Breast epithelium (tissue), 3 donors: ENCODE data around the gene HTR4.

Source experiments
- POLR2A ChIP-seq: fragments of 450-650 bp; IDR thresholded peaks from one replicate; pipeline ENCODE4 v1.6.1; 2016; ENCODE audit warnings: antibody characterized with exemption, mild to moderate bottlenecking, moderate library complexity
- POLR2AphosphoS5 ChIP-seq, 3 donors: sonication (generic); formaldehyde crosslinking; IDR thresholded peaks; one replicate each; pipeline ENCODE4 v1.6.1; 2017; ENCODE audit warnings: antibody characterized with exemption in 3 of 3
- TF ChIP-seq, protein P1 (sequence below), 3 donors: fragments of 450-650 bp; IDR thresholded peaks; one replicate each; pipeline ENCODE4 v1.5.1; 2016 to 2017; ENCODE audit warnings: antibody characterized with exemption in 3 of 3, mild to moderate bottlenecking in 3 of 3, moderate library complexity in 3 of 3

DNA sequence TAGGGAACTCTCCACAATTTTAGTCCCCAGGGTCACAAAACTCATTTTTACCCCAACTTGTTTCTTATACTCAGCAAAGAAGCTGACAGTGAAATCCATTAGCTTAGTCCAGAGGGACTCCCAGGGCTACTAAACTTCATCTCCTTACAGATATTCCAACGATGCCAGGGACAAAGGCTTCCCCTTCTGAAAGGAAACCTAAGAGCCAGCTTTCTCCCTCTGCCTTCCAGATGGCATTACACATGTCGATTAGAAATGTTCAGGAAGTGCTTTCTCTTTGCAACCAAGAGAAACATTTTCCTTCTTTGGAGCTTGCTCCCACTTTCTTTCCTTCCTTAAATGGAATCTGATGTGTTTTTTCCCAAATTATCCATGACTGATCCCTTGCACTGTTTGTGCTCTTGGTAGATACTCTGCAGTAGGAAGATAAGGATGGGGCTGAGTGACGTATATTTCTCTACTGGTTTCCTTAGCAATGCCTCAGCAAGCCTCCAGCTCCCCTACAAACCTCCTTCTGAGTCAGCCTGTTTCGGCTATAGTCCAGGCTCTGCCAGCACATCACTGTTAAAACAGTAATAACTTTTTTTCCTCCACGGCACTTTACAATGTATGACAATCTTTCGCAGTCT lies 43.0 kb upstream of the HTR4 start:
- TF ChIP-seq, protein P1, sequence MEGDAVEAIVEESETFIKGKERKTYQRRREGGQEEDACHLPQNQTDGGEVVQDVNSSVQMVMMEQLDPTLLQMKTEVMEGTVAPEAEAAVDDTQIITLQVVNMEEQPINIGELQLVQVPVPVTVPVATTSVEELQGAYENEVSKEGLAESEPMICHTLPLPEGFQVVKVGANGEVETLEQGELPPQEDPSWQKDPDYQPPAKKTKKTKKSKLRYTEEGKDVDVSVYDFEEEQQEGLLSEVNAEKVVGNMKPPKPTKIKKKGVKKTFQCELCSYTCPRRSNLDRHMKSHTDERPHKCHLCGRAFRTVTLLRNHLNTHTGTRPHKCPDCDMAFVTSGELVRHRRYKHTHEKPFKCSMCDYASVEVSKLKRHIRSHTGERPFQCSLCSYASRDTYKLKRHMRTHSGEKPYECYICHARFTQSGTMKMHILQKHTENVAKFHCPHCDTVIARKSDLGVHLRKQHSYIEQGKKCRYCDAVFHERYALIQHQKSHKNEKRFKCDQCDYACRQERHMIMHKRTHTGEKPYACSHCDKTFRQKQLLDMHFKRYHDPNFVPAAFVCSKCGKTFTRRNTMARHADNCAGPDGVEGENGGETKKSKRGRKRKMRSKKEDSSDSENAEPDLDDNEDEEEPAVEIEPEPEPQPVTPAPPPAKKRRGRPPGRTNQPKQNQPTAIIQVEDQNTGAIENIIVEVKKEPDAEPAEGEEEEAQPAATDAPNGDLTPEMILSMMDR (IDR thresholded peaks at IDR 0.05), result no peak
- TF ChIP-seq POLR2A (no peak), POLR2AphosphoS5 (IDR thresholded peaks at IDR 0.05) (no peak)
